Astrocyte (in vitro differentiated cells and primary cell): ENCODE data around the gene UVRAG.

Experiments used
- EZH2 ChIP-seq: IDR thresholded peaks from 2 replicates; pipeline ENCODE4 v1.6.1; 2012; ENCODE audit warnings: mild to moderate bottlenecking, low read length, inconsistent platforms; ENCODE audit not compliant: insufficient read depth
- TF ChIP-seq, protein P1 (sequence below): IDR thresholded peaks from 2 replicates; pipeline ENCODE4 v1.5.1; 2011; ENCODE audit warnings: low read depth, mild to moderate bottlenecking, inconsistent platforms, low read length, moderate library complexity; ENCODE audit not compliant: insufficient read depth

DNA sequence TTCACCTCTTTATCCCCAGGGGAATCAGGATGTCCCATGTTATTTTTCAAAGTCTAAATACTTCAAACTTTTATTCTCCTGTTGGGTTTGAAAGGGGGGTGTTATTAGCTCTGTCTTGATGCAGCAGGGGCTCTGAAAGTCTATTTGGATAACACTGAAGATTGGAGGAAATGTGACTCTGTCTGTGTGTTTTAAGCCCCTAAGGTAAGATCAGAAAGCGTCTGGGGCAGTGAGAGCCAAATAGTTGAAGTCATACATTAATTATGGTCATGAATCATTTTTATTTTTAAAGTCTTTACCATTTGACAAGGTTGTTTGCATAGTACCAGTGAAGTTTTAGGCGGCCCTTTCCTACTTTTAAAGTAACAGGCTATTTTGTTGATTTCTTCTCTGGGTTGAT is 139.0 kb downstream of the UVRAG start:
- TF ChIP-seq, protein P1, sequence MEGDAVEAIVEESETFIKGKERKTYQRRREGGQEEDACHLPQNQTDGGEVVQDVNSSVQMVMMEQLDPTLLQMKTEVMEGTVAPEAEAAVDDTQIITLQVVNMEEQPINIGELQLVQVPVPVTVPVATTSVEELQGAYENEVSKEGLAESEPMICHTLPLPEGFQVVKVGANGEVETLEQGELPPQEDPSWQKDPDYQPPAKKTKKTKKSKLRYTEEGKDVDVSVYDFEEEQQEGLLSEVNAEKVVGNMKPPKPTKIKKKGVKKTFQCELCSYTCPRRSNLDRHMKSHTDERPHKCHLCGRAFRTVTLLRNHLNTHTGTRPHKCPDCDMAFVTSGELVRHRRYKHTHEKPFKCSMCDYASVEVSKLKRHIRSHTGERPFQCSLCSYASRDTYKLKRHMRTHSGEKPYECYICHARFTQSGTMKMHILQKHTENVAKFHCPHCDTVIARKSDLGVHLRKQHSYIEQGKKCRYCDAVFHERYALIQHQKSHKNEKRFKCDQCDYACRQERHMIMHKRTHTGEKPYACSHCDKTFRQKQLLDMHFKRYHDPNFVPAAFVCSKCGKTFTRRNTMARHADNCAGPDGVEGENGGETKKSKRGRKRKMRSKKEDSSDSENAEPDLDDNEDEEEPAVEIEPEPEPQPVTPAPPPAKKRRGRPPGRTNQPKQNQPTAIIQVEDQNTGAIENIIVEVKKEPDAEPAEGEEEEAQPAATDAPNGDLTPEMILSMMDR, result no peak
- TF ChIP-seq EZH2, result no peak
